Activated naive CD4-positive, alpha-beta T cell treated with anti-CD3 and anti-CD28 coated beads, Interleukin-2, amount 10 ng/mL, durations not matched to agents 7 days and 5 days (primary cell): ENCODE results near the gene FAM181A.

Source experiments
- CTCF ChIA-PET: fragments of 350-600 bp; sonication (Branson Sonifier 250); formaldehyde crosslinking; loops from one replicate; lab custom pipeline; 2021; ENCODE audit warnings: antibody characterized with exemption; lab: Charles Lee
- DNase-seq: peaks from one replicate; pipeline ENCODE4 v3.0.0-alpha.2; 2020
- H3K27ac Mint-ChIP-seq: one replicate; pipeline ENCODE4 v1.8.0; 2021; ENCODE audit warnings: mild to moderate bottlenecking, moderate library complexity, mixed read lengths
- H3K27me3 Mint-ChIP-seq: one replicate; pipeline ENCODE4 v1.8.0; 2021; ENCODE audit warnings: mild to moderate bottlenecking, mixed read lengths
- H3K36me3 Mint-ChIP-seq: one replicate; pipeline ENCODE4 v1.8.0; 2021; ENCODE audit warnings: mixed read lengths
- H3K4me1 Mint-ChIP-seq: one replicate; pipeline ENCODE4 v1.8.0; 2021; ENCODE audit warnings: mixed read lengths
- H3K4me3 Mint-ChIP-seq: one replicate; pipeline ENCODE4 v1.8.0; 2021; ENCODE audit warnings: mild to moderate bottlenecking, moderate library complexity, mixed read lengths
- H3K9me3 Mint-ChIP-seq: one replicate; pipeline ENCODE4 v1.8.0; 2021; ENCODE audit warnings: mixed read lengths

The FAM181A gene

GRCh38 chr14:93926873-93927799 lies at the start of gene FAM181A:
TSS of gene FAM181A (plus strand) at chr14:93927344. CDS start at chr14:93928286, 942 bp downstream.
- no peaks in the 10 kb centered on the region for H3K9me3 Mint-ChIP-seq

DNA sequence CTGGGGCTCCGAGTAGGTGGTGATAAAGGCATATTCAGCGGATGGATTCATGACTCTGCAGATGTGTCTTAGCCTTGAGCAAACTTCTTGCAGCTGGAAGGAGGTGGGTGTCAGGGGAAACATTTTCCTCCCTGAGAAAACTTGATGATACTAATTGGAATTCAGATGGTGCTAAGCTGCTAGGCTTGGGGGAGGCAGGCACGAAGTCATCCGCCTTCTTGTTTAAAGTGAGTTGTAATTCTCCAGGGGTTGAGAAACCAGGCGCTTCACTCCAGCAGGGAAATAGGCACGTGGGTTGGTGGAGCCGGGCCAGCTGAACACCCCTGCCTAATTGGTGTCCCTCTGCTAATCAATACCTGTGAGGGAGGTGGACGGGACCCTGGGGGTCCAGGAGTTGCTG lies 48.9 kb upstream of the FAM181A start:
- H3K27ac Mint-ChIP-seq = no peak overlapping the region
- DNase-seq = no peak
- H3K27me3 Mint-ChIP-seq = peaks cover 18% of the 10 kb centered on the region
- H3K36me3 Mint-ChIP-seq = no peaks in the 10 kb centered on the region
- H3K9me3 Mint-ChIP-seq = peaks cover 6% of the 10 kb centered on the region
- H3K4me3 Mint-ChIP-seq = no peak overlapping the region
- H3K4me1 Mint-ChIP-seq = no peaks in the 10 kb centered on the region
- CTCF ChIA-PET = no interaction called here

More at GRCh38 chr14:93926873-93927799, at the start of gene FAM181A:
- H3K27me3 Mint-ChIP-seq = peaks cover 8% of the 10 kb centered on the region
- DNase-seq = no peak
- no peak within 1 kb of the TSS for H3K4me3 Mint-ChIP-seq
- CTCF ChIA-PET = interaction anchor here (1.8 kb wide), 1 partner anchor 12 kb away, joined by 10 read pairs; no protein-coding TSS in a partner anchor
- H3K36me3 Mint-ChIP-seq = no peaks in the 10 kb centered on the region
- H3K27ac Mint-ChIP-seq = no peak within 1 kb of the TSS
- no peaks in the 10 kb centered on the region for H3K4me1 Mint-ChIP-seq

GRCh38 chr14:93878871-93879270 lies 48.3 kb upstream of the FAM181A start:
- H3K27ac Mint-ChIP-seq = no peak overlapping the region
- H3K27me3 Mint-ChIP-seq = peaks cover 18% of the 10 kb centered on the region
- no peak for DNase-seq
- CTCF ChIA-PET = no interaction called here
- no peaks in the 10 kb centered on the region for H3K36me3 Mint-ChIP-seq
- no peak overlapping the region for H3K4me3 Mint-ChIP-seq
- H3K4me1 Mint-ChIP-seq = no peaks in the 10 kb centered on the region
- H3K9me3 Mint-ChIP-seq = peaks cover 6% of the 10 kb centered on the region

GRCh38 chr14:93879362-93879983 lies 47.7 kb upstream of the FAM181A start:
- Mint-ChIP-seq H3K36me3 (no peaks in the 10 kb centered on the region), H3K27ac (no peak overlapping the region), H3K4me1 (no peaks in the 10 kb centered on the region), H3K27me3 (peaks cover 21% of the 10 kb centered on the region), H3K9me3 (peaks cover 6% of the 10 kb centered on the region), H3K4me3 (no peak overlapping the region)
- CTCF ChIA-PET = no interaction called here
- no peak for DNase-seq

- CTCF ChIA-PET = no interaction called here
- H3K4me3 Mint-ChIP-seq = no peak overlapping the region
- peaks cover 9% of the 10 kb centered on the region for H3K9me3 Mint-ChIP-seq
- H3K4me1 Mint-ChIP-seq = peaks cover 6% of the 10 kb centered on the region
- no peak overlapping the region for H3K27ac Mint-ChIP-seq
- peaks cover 22% of the 10 kb centered on the region for H3K27me3 Mint-ChIP-seq
- DNase-seq = no peak
- no peaks in the 10 kb centered on the region for H3K36me3 Mint-ChIP-seq
Measured at GRCh38 chr14:93880021-93880820, 46.9 kb upstream of the FAM181A start.

- peaks cover 9% of the 10 kb centered on the region for H3K9me3 Mint-ChIP-seq
- no peak overlapping the region for H3K4me3 Mint-ChIP-seq
- DNase-seq = no peak
- H3K27me3 Mint-ChIP-seq = peaks cover 36% of the 10 kb centered on the region
- H3K27ac Mint-ChIP-seq = peak overlapping the region; percentile 26
- H3K4me1 Mint-ChIP-seq = peaks cover 6% of the 10 kb centered on the region
- CTCF ChIA-PET = interaction anchor here (0.8 to 1.3 kb wide), 2 partner anchors 55 to 229 kb away, joined by 3 to 4 read pairs; no protein-coding TSS in a partner anchor
- no peaks in the 10 kb centered on the region for H3K36me3 Mint-ChIP-seq
Measured at GRCh38 chr14:93884950-93885349, 42.2 kb upstream of the FAM181A start.

- no peaks in the 10 kb centered on the region for H3K36me3 Mint-ChIP-seq
- CTCF ChIA-PET = interaction anchor here (1.1 kb wide), 1 partner anchor 18 kb away, joined by 3 read pairs; no protein-coding TSS in a partner anchor
- no peak overlapping the region for H3K4me3 Mint-ChIP-seq
- H3K4me1 Mint-ChIP-seq = peaks cover 6% of the 10 kb centered on the region
- DNase-seq = no peak
- H3K27me3 Mint-ChIP-seq = peaks cover 54% of the 10 kb centered on the region
- no peak overlapping the region for H3K27ac Mint-ChIP-seq
- H3K9me3 Mint-ChIP-seq = peaks cover 3% of the 10 kb centered on the region
Measured at GRCh38 chr14:93888995-93889394, 38.1 kb upstream of the FAM181A start.

DNA sequence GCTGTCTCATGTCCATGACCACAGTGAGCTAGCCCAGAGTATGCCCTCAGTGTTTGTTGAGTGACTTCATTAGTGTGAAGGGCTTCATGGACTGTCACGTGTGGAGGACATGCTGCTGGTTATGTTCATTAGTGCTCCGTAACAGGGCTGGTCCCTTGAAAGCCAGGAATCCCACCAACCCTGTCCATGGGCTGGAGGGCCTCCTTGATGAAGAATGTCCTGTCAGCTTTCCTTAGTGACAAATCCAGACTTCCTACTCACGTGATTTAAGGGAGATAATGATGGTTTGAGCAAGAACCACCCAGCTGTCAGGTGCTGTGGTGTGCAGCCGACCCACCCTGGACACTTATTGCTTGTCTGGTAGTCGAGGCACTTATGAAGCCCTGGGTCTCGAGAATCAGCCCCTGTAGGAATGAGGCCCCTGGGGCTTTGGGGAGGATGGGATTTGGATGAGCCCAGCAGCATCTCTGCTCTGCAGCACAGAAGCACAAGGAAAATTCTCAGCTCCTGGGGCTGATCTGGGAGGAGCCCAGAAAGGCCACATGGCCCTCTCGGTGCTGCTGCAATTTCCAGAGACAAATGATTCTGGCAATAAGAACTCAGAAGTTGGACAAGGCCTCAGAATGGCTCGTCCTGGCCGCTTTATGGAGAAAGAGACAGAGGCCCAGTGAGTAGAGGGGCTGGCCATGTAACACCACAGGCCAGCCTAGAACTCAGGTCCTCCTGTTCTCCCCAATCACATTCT lies 37.2 kb upstream of the FAM181A start:
- CTCF ChIA-PET = interaction anchor here (0.7 to 1.1 kb wide), 3 partner anchors 17 to 242 kb away, joined by 3 read pairs; no protein-coding TSS in a partner anchor
- H3K27ac Mint-ChIP-seq = no peak overlapping the region
- H3K9me3 Mint-ChIP-seq = peaks cover 2% of the 10 kb centered on the region
- peaks cover 50% of the 10 kb centered on the region for H3K27me3 Mint-ChIP-seq
- no peaks in the 10 kb centered on the region for H3K36me3 Mint-ChIP-seq
- no peak for DNase-seq
- H3K4me1 Mint-ChIP-seq = peaks cover 2% of the 10 kb centered on the region
- no peak overlapping the region for H3K4me3 Mint-ChIP-seq

DNA sequence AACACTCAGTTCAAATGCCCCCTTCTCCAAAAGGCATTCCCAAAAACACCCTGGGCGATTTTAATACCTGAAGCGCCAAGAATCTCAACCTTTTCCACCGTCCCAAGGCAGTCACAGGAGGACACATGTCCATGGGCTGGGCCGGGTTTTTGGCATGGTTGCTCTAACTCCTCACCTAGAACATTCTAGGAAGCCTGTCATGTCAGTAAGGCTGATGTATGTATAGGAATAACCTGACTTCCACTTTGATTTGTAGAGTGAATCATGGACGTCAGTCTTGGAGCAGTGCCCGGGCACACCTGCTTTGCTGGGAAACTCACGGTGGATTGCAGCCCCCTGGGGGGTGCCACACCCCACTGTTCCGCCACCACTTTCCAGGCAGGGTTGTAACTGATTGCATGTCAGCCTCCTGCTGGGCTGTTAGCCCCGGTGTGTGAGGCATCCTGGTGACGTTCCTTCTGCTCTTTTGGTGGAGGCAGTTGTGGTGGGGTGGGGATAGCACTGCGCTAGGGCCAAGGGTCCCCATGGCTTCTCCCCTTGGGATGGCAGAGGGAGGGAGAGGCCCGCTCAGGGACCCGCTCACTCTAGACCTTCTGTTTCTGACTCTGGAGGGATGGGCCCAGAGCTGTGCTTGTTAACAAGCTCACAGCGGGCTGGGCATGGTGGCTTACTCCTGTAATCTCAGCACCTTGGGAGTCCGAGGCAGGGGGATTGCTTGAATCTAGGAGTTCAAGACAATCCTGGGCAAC lies 35.2 kb upstream of the FAM181A start:
- Mint-ChIP-seq H3K27ac (peak overlapping the region; percentile 25), H3K27me3 (peaks cover 48% of the 10 kb centered on the region), H3K4me3 (no peak overlapping the region), H3K36me3 (no peaks in the 10 kb centered on the region), H3K9me3 (no peaks in the 10 kb centered on the region), H3K4me1 (no peaks in the 10 kb centered on the region)
- CTCF ChIA-PET = no interaction called here
- no peak for DNase-seq

DNA sequence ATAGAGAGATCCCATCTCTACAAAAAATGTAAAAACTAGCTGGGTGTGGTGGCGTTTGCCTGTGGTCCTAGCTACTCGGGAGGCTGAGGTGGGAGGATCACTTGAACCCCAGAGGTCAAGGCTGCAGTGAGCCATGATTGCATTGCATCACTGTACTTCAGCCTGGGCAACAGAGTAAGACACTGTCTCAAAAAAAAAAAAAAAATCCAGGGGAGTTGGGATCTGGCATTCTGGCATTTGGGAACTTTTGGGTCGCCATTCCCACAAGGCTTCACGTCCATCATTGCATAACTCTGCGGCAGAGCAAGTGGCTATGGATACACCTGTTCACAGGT lies 34.7 kb upstream of the FAM181A start:
- DNase-seq = no peak
- CTCF ChIA-PET = no interaction called here

GRCh38 chr14:93892923-93893558 lies 34.1 kb upstream of the FAM181A start:
- DNase-seq = peak; percentile 78
- Mint-ChIP-seq H3K4me3 (no peak overlapping the region), H3K27me3 (peaks cover 50% of the 10 kb centered on the region), H3K4me1 (no peaks in the 10 kb centered on the region), H3K27ac (no peak overlapping the region), H3K36me3 (no peaks in the 10 kb centered on the region), H3K9me3 (no peaks in the 10 kb centered on the region)
- CTCF ChIA-PET = interaction anchor here (0.8 to 1.1 kb wide), 2 partner anchors 180 to 238 kb away, joined by 3 to 6 read pairs; no protein-coding TSS in a partner anchor

More for the DNA sequence above, 34.7 kb upstream of the FAM181A start:
- no peak overlapping the region for H3K27ac Mint-ChIP-seq
- no peaks in the 10 kb centered on the region for H3K36me3 Mint-ChIP-seq
- no peaks in the 10 kb centered on the region for H3K9me3 Mint-ChIP-seq
- no peaks in the 10 kb centered on the region for H3K4me1 Mint-ChIP-seq
- H3K4me3 Mint-ChIP-seq = no peak overlapping the region
- H3K27me3 Mint-ChIP-seq = peaks cover 48% of the 10 kb centered on the region

DNA sequence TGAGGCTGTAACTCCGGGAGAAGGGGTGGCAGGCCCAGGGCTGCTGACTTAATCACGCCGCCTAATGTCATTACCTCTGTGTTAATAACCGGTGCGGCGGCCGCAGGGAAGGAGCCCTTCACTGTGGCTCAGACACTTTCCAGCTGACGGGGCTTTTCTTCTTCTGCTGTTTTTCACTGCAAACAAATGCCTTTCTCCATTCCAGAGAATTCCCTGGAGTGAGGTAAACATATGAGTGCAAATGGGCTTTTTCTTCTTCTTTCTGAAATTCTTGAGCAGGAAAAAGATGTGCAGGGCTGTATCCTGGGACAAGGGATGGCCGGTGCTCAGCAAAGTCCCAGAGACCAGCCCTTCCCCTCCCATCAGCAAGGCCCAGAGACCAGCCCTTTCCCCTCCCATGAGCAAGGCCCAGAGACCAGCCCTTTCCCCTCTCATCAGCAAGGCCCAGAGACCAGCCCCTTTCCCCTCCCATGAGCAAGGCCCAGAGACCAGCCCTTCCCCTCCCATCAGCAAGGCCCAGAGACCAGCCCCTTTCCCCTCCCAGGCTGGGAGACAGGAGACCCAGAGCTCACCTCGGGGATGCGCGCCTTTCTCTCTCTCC lies 33.4 kb upstream of the FAM181A start:
- Mint-ChIP-seq H3K27me3 (peaks cover 43% of the 10 kb centered on the region), H3K4me1 (no peaks in the 10 kb centered on the region), H3K27ac (no peak overlapping the region), H3K4me3 (no peak overlapping the region), H3K36me3 (no peaks in the 10 kb centered on the region), H3K9me3 (no peaks in the 10 kb centered on the region)
- CTCF ChIA-PET = interaction anchor here (0.8 to 1.1 kb wide), 2 partner anchors 181 to 239 kb away, joined by 3 to 6 read pairs; no protein-coding TSS in a partner anchor
- DNase-seq = no peak
